B cell (primary cell): ENCODE measurements around the gene THSD4.

ENCODE experiments used
- CTCF ChIP-seq: fragments of 200-600 bp; IDR thresholded peaks from one replicate; pipeline ENCODE4 v1.8.0; 2022; ENCODE audit warnings: antibody characterized with exemption, mild to moderate bottlenecking
- EZH2 ChIP-seq: IDR thresholded peaks from 2 replicates; pipeline ENCODE4 v1.6.1; 2012; ENCODE audit warnings: borderline replicate concordance, low read depth, mild to moderate bottlenecking, moderate library complexity, low read length; ENCODE audit not compliant: insufficient read depth, poor library complexity, severe bottlenecking

- TF ChIP-seq CTCF (no peak), EZH2 (no peak)
Observed at GRCh38 chr15:71397377-71397776, 282.1 kb downstream of the THSD4 start.
